ENCODE results near the gene SMAD4. TPM values are rescaled to one million over a fixed set of nuclear protein-coding genes. Genes with fewer than 3 reads are reported as not detected.

The SMAD4 gene
- polyA plus RNA-seq, 3 donors = 21.0 to 34.0 (median 29.1) TPM

DNA sequence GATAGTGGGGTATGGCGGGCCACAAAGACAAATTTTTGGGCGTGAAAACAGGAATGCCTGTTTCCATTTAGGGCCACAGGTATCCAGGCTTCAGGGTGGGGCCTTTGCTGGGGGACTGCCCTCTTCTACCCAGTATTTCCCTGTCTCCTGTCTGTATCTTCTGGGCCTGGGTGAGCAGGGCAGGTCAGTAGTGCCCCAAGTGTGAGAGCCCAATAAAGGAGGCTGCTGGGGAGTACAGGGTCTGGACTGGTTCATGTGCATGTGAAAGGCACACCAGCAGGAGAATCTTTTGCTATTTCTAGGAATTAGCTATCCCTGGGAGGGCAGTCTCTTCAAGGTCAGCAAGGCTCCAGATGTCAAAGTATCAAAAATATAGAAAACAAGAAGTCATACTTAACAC, 96.0 kb downstream of the SMAD4 start:
- Histone ChIP-seq H3K9ac (ENCODE audit: insufficient read depth, low read length, poor library complexity, severe bottlenecking) (no peak overlapping the region), H2AFZ (ENCODE audit: insufficient read depth, low read depth, low read length, poor library complexity, severe bottlenecking) (no peak overlapping the region), H3K4me3 (replicated peaks in 1 of 3; ENCODE audit: low read depth in 2 of 3, low read length in 3 of 3) (no peak overlapping the region), H3K27ac (ENCODE audit: low read depth in 1 of 2, low read length in 2 of 2) (no peak overlapping the region), H3K36me3 (replicated peaks in 1 of 2; ENCODE audit: control insufficient read depth in 1 of 2, insufficient read depth in 2 of 2, low read length in 2 of 2) (no peaks in the 10 kb centered on the region), H4K20me1 (ENCODE audit: insufficient read depth, low read length) (no peaks in the 10 kb centered on the region), H3K4me1 (ENCODE audit: control insufficient read depth in 1 of 2, insufficient read depth in 2 of 2, low read length in 2 of 2) (no peaks in the 10 kb centered on the region), H3K79me2 (ENCODE audit: insufficient read depth, low read length) (no peaks in the 10 kb centered on the region), H3K27me3 (ENCODE audit: control insufficient read depth in 2 of 2, insufficient read depth in 2 of 2, low read length in 2 of 2) (no peaks in the 10 kb centered on the region), H3K4me2 (replicated peaks; ENCODE audit: extremely low read depth, low read length, poor library complexity, severe bottlenecking) (no peak overlapping the region), H3K9me3 (replicated peaks in 1 of 2; ENCODE audit: control insufficient read depth in 1 of 2, insufficient read depth in 1 of 2, low read length in 2 of 2) (peaks cover 0 to 19% of the 10 kb centered on the region in 2 donors)
- Mint-ChIP-seq H3K36me3 (no peaks in the 10 kb centered on the region), H3K27ac (peak overlapping the region in 1 of 7 donors; percentile 10), H3K9me3 (peaks cover 2 to 26% (median 9%) of the 10 kb centered on the region in 7 donors), H3K4me1 (no peaks in the 10 kb centered on the region), H3K27me3 (ENCODE audit: low read depth in 3 of 3) (peaks cover 1 to 4% (median 2%) of the 10 kb centered on the region in 3 donors), H3K4me3 (no peak overlapping the region)
- DNase-seq = no peak
- WGBS (ENCODE audit: insufficient coverage) = 100% methylated on average over 2 of the region's 2 CpGs
- TF ChIP-seq, protein P1, sequence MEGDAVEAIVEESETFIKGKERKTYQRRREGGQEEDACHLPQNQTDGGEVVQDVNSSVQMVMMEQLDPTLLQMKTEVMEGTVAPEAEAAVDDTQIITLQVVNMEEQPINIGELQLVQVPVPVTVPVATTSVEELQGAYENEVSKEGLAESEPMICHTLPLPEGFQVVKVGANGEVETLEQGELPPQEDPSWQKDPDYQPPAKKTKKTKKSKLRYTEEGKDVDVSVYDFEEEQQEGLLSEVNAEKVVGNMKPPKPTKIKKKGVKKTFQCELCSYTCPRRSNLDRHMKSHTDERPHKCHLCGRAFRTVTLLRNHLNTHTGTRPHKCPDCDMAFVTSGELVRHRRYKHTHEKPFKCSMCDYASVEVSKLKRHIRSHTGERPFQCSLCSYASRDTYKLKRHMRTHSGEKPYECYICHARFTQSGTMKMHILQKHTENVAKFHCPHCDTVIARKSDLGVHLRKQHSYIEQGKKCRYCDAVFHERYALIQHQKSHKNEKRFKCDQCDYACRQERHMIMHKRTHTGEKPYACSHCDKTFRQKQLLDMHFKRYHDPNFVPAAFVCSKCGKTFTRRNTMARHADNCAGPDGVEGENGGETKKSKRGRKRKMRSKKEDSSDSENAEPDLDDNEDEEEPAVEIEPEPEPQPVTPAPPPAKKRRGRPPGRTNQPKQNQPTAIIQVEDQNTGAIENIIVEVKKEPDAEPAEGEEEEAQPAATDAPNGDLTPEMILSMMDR (IDR thresholded peaks at IDR 0.05) = no peak
- intact Hi-C loops (cut with micrococcal nuclease) = no loop called here

DNA sequence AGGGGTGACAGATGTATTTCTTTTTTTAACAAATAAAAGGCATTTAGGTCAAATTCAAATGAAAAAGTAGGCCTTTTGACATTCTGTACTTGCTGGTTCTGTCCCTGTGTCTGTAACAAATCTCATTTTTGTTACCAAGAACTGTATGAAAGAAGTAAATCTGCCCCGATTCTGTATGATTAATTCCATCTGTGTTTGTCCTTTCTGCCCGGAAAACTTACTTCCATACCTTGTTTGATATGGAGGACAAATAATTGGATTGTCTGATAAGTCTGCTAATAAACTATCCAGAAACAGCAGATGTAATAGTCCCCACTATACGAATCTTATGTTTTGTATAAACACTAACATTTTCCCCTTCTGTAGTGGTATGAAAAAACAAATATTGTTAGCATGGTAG, 97.7 kb downstream of the SMAD4 start:
- no CpG with 5 or more reads among the region's 3 CpGs for WGBS (ENCODE audit: insufficient coverage)

More for the DNA sequence above, 97.7 kb downstream of the SMAD4 start:
- DNase-seq = no peak
- TF ChIP-seq, protein P1 (IDR thresholded peaks at IDR 0.05) = no peak
- no peak overlapping the region for H3K27ac Mint-ChIP-seq
- Histone ChIP-seq H3K27me3 (ENCODE audit: control insufficient read depth in 2 of 2, insufficient read depth in 2 of 2, low read length in 2 of 2) (no peaks in the 10 kb centered on the region), H3K4me3 (replicated peaks in 1 of 3; ENCODE audit: low read depth in 2 of 3, low read length in 3 of 3) (no peak overlapping the region), H4K20me1 (ENCODE audit: insufficient read depth, low read length) (no peaks in the 10 kb centered on the region), H3K36me3 (replicated peaks in 1 of 2; ENCODE audit: control insufficient read depth in 1 of 2, insufficient read depth in 2 of 2, low read length in 2 of 2) (no peaks in the 10 kb centered on the region), H2AFZ (ENCODE audit: insufficient read depth, low read depth, low read length, poor library complexity, severe bottlenecking) (no peak overlapping the region), H3K4me1 (ENCODE audit: control insufficient read depth in 1 of 2, insufficient read depth in 2 of 2, low read length in 2 of 2) (no peaks in the 10 kb centered on the region), H3K9ac (ENCODE audit: insufficient read depth, low read length, poor library complexity, severe bottlenecking) (no peak overlapping the region), H3K79me2 (ENCODE audit: insufficient read depth, low read length) (no peaks in the 10 kb centered on the region), H3K4me2 (replicated peaks; ENCODE audit: extremely low read depth, low read length, poor library complexity, severe bottlenecking) (no peak overlapping the region), H3K27ac (ENCODE audit: low read depth in 1 of 2, low read length in 2 of 2) (no peak overlapping the region), H3K9me3 (replicated peaks in 1 of 2; ENCODE audit: control insufficient read depth in 1 of 2, insufficient read depth in 1 of 2, low read length in 2 of 2) (peaks cover 0 to 4% of the 10 kb centered on the region in 2 donors)
- H3K4me1 Mint-ChIP-seq = no peaks in the 10 kb centered on the region
- H3K27me3 Mint-ChIP-seq (ENCODE audit: low read depth in 3 of 3) = peaks cover 1 to 4% (median 2%) of the 10 kb centered on the region in 3 donors
- H3K9me3 Mint-ChIP-seq = peaks cover 2 to 10% (median 4%) of the 10 kb centered on the region in 7 donors
- H3K4me3 Mint-ChIP-seq = no peak overlapping the region
- no peaks in the 10 kb centered on the region for H3K36me3 Mint-ChIP-seq
- intact Hi-C loops (cut with micrococcal nuclease) = no loop called here
